ENCODE measurements around the gene GSTO2.
A peak's percentile ranks its signal among the peaks of the same experiment; 100 is the strongest.
"Not testable (repeated sequence)": the region's sequence is repeated elsewhere in the genome, so short reads cannot be mapped to it uniquely, and the experiment has no call there.

GSTO2 gene

GRCh38 chr10:104268713-104269645, at the start of gene GSTO2:
Gene GSTO2 (plus strand): TSS chr10:104269184. CDS start chr10:104274916, 5,732 bp downstream.
- DNase-seq (ENCODE audit: low spot score), result peak; percentile 100

- DNase-seq (ENCODE audit: low spot score), result no peak
Observed at GRCh38 chr10:104220522-104220921, 48.5 kb upstream of the GSTO2 start.

GRCh38 chr10:104223304-104223703, 45.7 kb upstream of the GSTO2 start:
- DNase-seq (ENCODE audit: low spot score), result no peak

- DNase-seq (ENCODE audit: low spot score), result no peak
Observed at GRCh38 chr10:104230490-104230889, 38.5 kb upstream of the GSTO2 start.

- DNase-seq (ENCODE audit: low spot score), result peak; percentile 99
Observed at GRCh38 chr10:104231784-104232612, 37.0 kb upstream of the GSTO2 start, which contains the start of gene CFAP43. Gene CFAP43 (minus strand): TSS chr10:104232364. CDS start chr10:104232246, 118 bp downstream.

GRCh38 chr10:104232613-104233102, 36.3 kb upstream of the GSTO2 start:
- no peak for DNase-seq (ENCODE audit: low spot score)

- DNase-seq (ENCODE audit: low spot score), result no peak
Observed at GRCh38 chr10:104233817-104234216, 35.2 kb upstream of the GSTO2 start.

- DNase-seq (ENCODE audit: low spot score), result no peak
Observed at GRCh38 chr10:104234934-104235333, 34.0 kb upstream of the GSTO2 start.

- no peak for DNase-seq (ENCODE audit: low spot score)
Observed at GRCh38 chr10:104235801-104236200, 33.2 kb upstream of the GSTO2 start.

- no peak for DNase-seq (ENCODE audit: low spot score)
Observed at GRCh38 chr10:104240078-104240477, 28.9 kb upstream of the GSTO2 start.

GRCh38 chr10:104242545-104242944, 26.4 kb upstream of the GSTO2 start:
- no peak for DNase-seq (ENCODE audit: low spot score)

- DNase-seq (ENCODE audit: low spot score), result not testable (repeated sequence)
Observed at GRCh38 chr10:104243009-104243408, 26.0 kb upstream of the GSTO2 start.

- DNase-seq (ENCODE audit: low spot score), result no peak
Observed at GRCh38 chr10:104243512-104243911, 25.5 kb upstream of the GSTO2 start.

GRCh38 chr10:104245066-104245632, 23.8 kb upstream of the GSTO2 start:
- no peak for DNase-seq (ENCODE audit: low spot score)

GRCh38 chr10:104246976-104247375, 22.0 kb upstream of the GSTO2 start:
- DNase-seq (ENCODE audit: low spot score), result no peak

- no peak for DNase-seq (ENCODE audit: low spot score)
Observed at GRCh38 chr10:104247513-104248146, 21.4 kb upstream of the GSTO2 start.

GRCh38 chr10:104248931-104249330, 20.1 kb upstream of the GSTO2 start:
- DNase-seq (ENCODE audit: low spot score), result not testable (repeated sequence)

- no peak for DNase-seq (ENCODE audit: low spot score)
Observed at GRCh38 chr10:104250371-104250770, 18.6 kb upstream of the GSTO2 start.

GRCh38 chr10:104251443-104251842, 17.5 kb upstream of the GSTO2 start:
- no peak for DNase-seq (ENCODE audit: low spot score)

GRCh38 chr10:104252368-104252767, 16.6 kb upstream of the GSTO2 start:
- no peak for DNase-seq (ENCODE audit: low spot score)

- no peak for DNase-seq (ENCODE audit: low spot score)
Observed at GRCh38 chr10:104253106-104253505, 15.9 kb upstream of the GSTO2 start.

Measured in germinal center (tissue), 1 donor.